AG04450 (cell line): ENCODE data around the gene KNSTRN. TPM values are rescaled to one million over a fixed set of nuclear protein-coding genes. Genes with fewer than 3 reads are reported as not detected.

ENCODE experiments used
- CTCF ChIA-PET: fragments of 300-600, 350-600 bp; formaldehyde crosslinking; extraction: SDS; loops from one replicate; lab custom pipeline; 2022; ENCODE audit warnings: antibody characterized with exemption, inconsistent platforms; lab: Charles Lee
- POLR2A ChIA-PET: fragments of 350-600 bp; formaldehyde crosslinking; extraction: SDS; loops from one replicate; lab custom pipeline; 2021; ENCODE audit warnings: antibody characterized with exemption, inconsistent platforms; lab: Yijun Ruan, JAX
- DNase-seq: peaks from one replicate; pipeline ENCODE4 v3.0.0-alpha.2; 2011; ENCODE audit warnings: low read depth, low spot score
- H3K27ac ChIP-seq: one replicate; pipeline ENCODE4 v1.5.1; 2012; ENCODE audit warnings: low read depth, low read length, control low read depth
- H3K27me3 ChIP-seq: one replicate; pipeline ENCODE4 v1.6.0; 2012; ENCODE audit warnings: low read length; ENCODE audit not compliant: control insufficient read depth, insufficient read depth
- H3K4me3 ChIP-seq: 2 replicates; pipeline ENCODE4 v1.5.1; 2011; ENCODE audit warnings: mild to moderate bottlenecking, low read depth, low read length, control low read depth
- H3K9me3 ChIP-seq: 2 replicates; pipeline ENCODE4 v1.5.1; 2012; ENCODE audit warnings: low read length; ENCODE audit not compliant: control insufficient read depth, insufficient read depth
- CTCF ChIP-seq: IDR thresholded peaks from 2 replicates; pipeline ENCODE4 v1.5.1; 2011; ENCODE audit warnings: low read depth, low read length, control low read depth, inconsistent platforms
- polyA plus RNA-seq: library from polyadenylated mRNA; depleted of rRNA; stranded (reverse); fragments of >200 nt; gene quantifications from 2 replicates; pipeline ENCODE4 v1.2.3, GENCODE V29; 2011; rRNA removed

KNSTRN gene
- polyA plus RNA-seq, 1 experiment: 18.2 TPM

- CTCF ChIA-PET: no interaction called here
Observed at GRCh38 chr15:40443846-40444245, 61.3 kb downstream of the KNSTRN start.

More at GRCh38 chr15:40443846-40444245, 61.3 kb downstream of the KNSTRN start:
- H3K9me3 ChIP-seq: no peaks in the 10 kb centered on the region; the same call in 1 of the 2 replicates
- POLR2A ChIA-PET: no interaction called here
- DNase-seq: no peak
- H3K27ac ChIP-seq: no peak overlapping the region
- peaks cover 8% of the 10 kb centered on the region for H3K27me3 ChIP-seq
- no peak overlapping the region for H3K4me3 ChIP-seq
- no peak for TF ChIP-seq CTCF

Other genes starting within 250 kb of the KNSTRN start
- 8.2 and 9.0 TPM in 2 replicates for gene BUB1B, start 221.7 kb upstream of the KNSTRN start, polyA plus RNA-seq
- gene PAK6, start 143.7 kb upstream of the KNSTRN start, polyA plus RNA-seq: not detected in 2 replicates
- gene ANKRD63, start 99.7 kb upstream of the KNSTRN start, polyA plus RNA-seq: not detected in 2 replicates
- 0.24 and 0.32 TPM in 2 replicates for gene PLCB2, start 74.8 kb upstream of the KNSTRN start, polyA plus RNA-seq
- gene INAFM2, start 59.0 kb upstream of the KNSTRN start, polyA plus RNA-seq: 10.4 and 11.4 TPM in 2 replicates
- 5.5 and 8.4 TPM in 2 replicates for gene CCDC9B, start 41.8 kb upstream of the KNSTRN start, polyA plus RNA-seq
- not detected in 2 replicates for gene PHGR1, start 31.7 kb upstream of the KNSTRN start, polyA plus RNA-seq
- gene DISP2, start 24.5 kb upstream of the KNSTRN start, polyA plus RNA-seq: 0.11 and 0.36 TPM in 2 replicates
- 49.3 and 49.4 TPM in 2 replicates for gene IVD, start 23.1 kb downstream of the KNSTRN start, polyA plus RNA-seq
- 2.8 and 4.2 TPM in 2 replicates for gene BAHD1, start 58.2 kb downstream of the KNSTRN start, polyA plus RNA-seq
- 19.8 and 21.7 TPM in 2 replicates for gene CHST14, start 88.3 kb downstream of the KNSTRN start, polyA plus RNA-seq
- 14.0 and 16.7 TPM in 2 replicates for gene CCDC32, start 182.3 kb downstream of the KNSTRN start, polyA plus RNA-seq
- gene RPUSD2, start 186.6 kb downstream of the KNSTRN start, polyA plus RNA-seq: 5.9 and 7.0 TPM in 2 replicates
- gene KNL1, start 211.5 kb downstream of the KNSTRN start, polyA plus RNA-seq: 3.0 and 5.6 TPM in 2 replicates